Mesenteric fat pad (tissue), 1 donor: Measurements from ENCODE around the gene PCDHGB7. TPM values are rescaled to one million over a fixed set of nuclear protein-coding genes. Genes with fewer than 3 reads are reported as not detected.
"Not testable (repeated sequence)": the region's sequence is repeated elsewhere in the genome, so short reads cannot be mapped to it uniquely, and the experiment has no call there.

ENCODE experiments used
- DNase-seq: peaks from one replicate; pipeline ENCODE4 v3.0.0-alpha.2; 2020; ENCODE audit warnings: low spot score
- total RNA-seq: library from RNA; stranded (reverse); fragmentation: NEBNext Ultra II Directional; extraction: Animal tissue kit (Norgen Biotek cat#: 25700); gene quantifications from one replicate; pipeline ENCODE4 v1.2.1, GENCODE V29; 2021
- donor health status: DM: yes; HTN: yes; CAD: no.

PCDHGB7 gene
- total RNA-seq, 1 donor from 2014 or later = 8.1 TPM

- DNase-seq = not testable (repeated sequence)
Measured at GRCh38 chr5:141394401-141395187, 22.9 kb upstream of the PCDHGB7 start.

- DNase-seq = not testable (repeated sequence)
Measured at GRCh38 chr5:141397756-141398551, 19.5 kb upstream of the PCDHGB7 start, which contains the start of gene PCDHGB5. Gene PCDHGB5 (plus strand): TSS chr5:141397947. CDS start chr5:141398128, 181 bp downstream.

- DNase-seq = no peak
Measured at GRCh38 chr5:141398608-141399007, 18.9 kb upstream of the PCDHGB7 start.

- no peak for DNase-seq
Measured at GRCh38 chr5:141399555-141400258, 17.8 kb upstream of the PCDHGB7 start.

- DNase-seq = no peak
Measured at GRCh38 chr5:141402553-141403243, 14.8 kb upstream of the PCDHGB7 start, which contains the start of gene PCDHGA9. Gene PCDHGA9 (plus strand): TSS chr5:141402778. CDS start chr5:141402953, 175 bp downstream.

GRCh38 chr5:141403387-141403786 is 14.1 kb upstream of the PCDHGB7 start:
- DNase-seq = no peak

GRCh38 chr5:141407790-141408505 is 9.5 kb upstream of the PCDHGB7 start, which contains the start of gene PCDHGB6:
Gene PCDHGB6 (plus strand): TSS chr5:141408021. CDS start chr5:141408203, 182 bp downstream.
- DNase-seq = peak; percentile 79

- DNase-seq = peak; percentile 72
Measured at GRCh38 chr5:141409598-141410306, 7.7 kb upstream of the PCDHGB7 start.

- DNase-seq = no peak
Measured at GRCh38 chr5:141411575-141411974, 5.9 kb upstream of the PCDHGB7 start.

GRCh38 chr5:141412854-141413539 is 4.5 kb upstream of the PCDHGB7 start, which contains the start of gene PCDHGA10:
Gene PCDHGA10 (plus strand): TSS chr5:141412987. CDS start chr5:141413176, 189 bp downstream.
- DNase-seq = no peak

- peak; percentile 87 for DNase-seq
Measured at GRCh38 chr5:141413540-141414069, 3.9 kb upstream of the PCDHGB7 start.

GRCh38 chr5:141414548-141415274 is 2.8 kb upstream of the PCDHGB7 start:
- peak; percentile 60 for DNase-seq

- DNase-seq = not testable (repeated sequence)
Measured at GRCh38 chr5:141415275-141415618, 2.2 kb upstream of the PCDHGB7 start.

GRCh38 chr5:141419074-141419880 is 1.8 kb downstream of the PCDHGB7 start:
- no peak for DNase-seq

GRCh38 chr5:141420855-141421488 is 3.5 kb downstream of the PCDHGB7 start, which contains the start of gene PCDHGA11:
Gene PCDHGA11 (plus strand): TSS chr5:141421051. CDS start chr5:141421228, 177 bp downstream.
- DNase-seq = no peak

GRCh38 chr5:141421489-141421855 is 4.0 kb downstream of the PCDHGB7 start:
- DNase-seq = no peak
